Germinal center (tissue), 1 donor: ENCODE measurements around the gene CPSF3.
"Not testable (repeated sequence)": the region's sequence is repeated elsewhere in the genome, so short reads cannot be mapped to it uniquely, and the experiment has no call there.

Experiments
- DNase-seq: peaks from one replicate; pipeline ENCODE4 v3.0.0; 2012; ENCODE audit warnings: mixed read lengths, low spot score

CPSF3 gene

GRCh38 chr2:9394816-9395215 is 28.6 kb upstream of the CPSF3 start:
- DNase-seq: no peak

- DNase-seq: no peak
Observed at GRCh38 chr2:9397201-9397600, 26.3 kb upstream of the CPSF3 start.

- DNase-seq: not testable (repeated sequence)
Observed at GRCh38 chr2:9398251-9398650, 25.2 kb upstream of the CPSF3 start.

GRCh38 chr2:9398881-9399780 is 24.3 kb upstream of the CPSF3 start:
- DNase-seq: no peak

GRCh38 chr2:9400268-9401058 is 23.0 kb upstream of the CPSF3 start:
- no peak for DNase-seq

- DNase-seq: no peak
Observed at GRCh38 chr2:9401059-9401547, 22.4 kb upstream of the CPSF3 start.

- no peak for DNase-seq
Observed at GRCh38 chr2:9401646-9402371, 21.6 kb upstream of the CPSF3 start.

GRCh38 chr2:9403924-9404323 is 19.5 kb upstream of the CPSF3 start:
- DNase-seq: no peak

- no peak for DNase-seq
Observed at GRCh38 chr2:9404451-9404850, 19.0 kb upstream of the CPSF3 start.

GRCh38 chr2:9405636-9406035 is 17.8 kb upstream of the CPSF3 start:
- no peak for DNase-seq

- no peak for DNase-seq
Observed at GRCh38 chr2:9406529-9407362, 16.7 kb upstream of the CPSF3 start.

- DNase-seq: no peak
Observed at GRCh38 chr2:9407363-9407811, 16.1 kb upstream of the CPSF3 start.

- DNase-seq: no peak
Observed at GRCh38 chr2:9408641-9409151, 14.8 kb upstream of the CPSF3 start.

GRCh38 chr2:9410108-9410507 is 13.3 kb upstream of the CPSF3 start:
- no peak for DNase-seq

GRCh38 chr2:9412781-9413180 is 10.7 kb upstream of the CPSF3 start:
- no peak for DNase-seq

- DNase-seq: no peak
Observed at GRCh38 chr2:9415516-9416169, 7.8 kb upstream of the CPSF3 start.

GRCh38 chr2:9416267-9416961 is 7.0 kb upstream of the CPSF3 start:
- no peak for DNase-seq

- no peak for DNase-seq
Observed at GRCh38 chr2:9416962-9417316, 6.5 kb upstream of the CPSF3 start.

- no peak for DNase-seq
Observed at GRCh38 chr2:9417725-9418124, 5.7 kb upstream of the CPSF3 start.

- DNase-seq: no peak
Observed at GRCh38 chr2:9418746-9419145, 4.7 kb upstream of the CPSF3 start.
